PFSK-1 (cell line): ENCODE results near the gene SLC8A3.

ENCODE experiments used
- FOXP2 ChIP-seq: optimal IDR thresholded peaks from 2 replicates; pipeline ENCODE3; 2011; ENCODE audit warnings: borderline replicate concordance, control low read depth, inconsistent platforms; ENCODE audit not compliant: insufficient read depth; ENCODE audit errors: extremely low read length, extremely low read depth
- POLR2AphosphoS5 ChIP-seq: IDR thresholded peaks from 2 replicates; pipeline ENCODE4 v1.6.1; 2012; ENCODE audit warnings: low read depth, mild to moderate bottlenecking, control low read depth, low read length, moderate library complexity
- REST ChIP-seq, 2 experiments: IDR thresholded peaks; 2 replicates each; pipeline versions ENCODE4 v1.6.1 to v1.8.0; 2011 to 2012; ENCODE audit warnings: low read depth in 2 of 2, low read length in 2 of 2, control low read depth in 1 of 2, inconsistent platforms in 1 of 2, mild to moderate bottlenecking in 1 of 2, moderate library complexity in 1 of 2; ENCODE audit not compliant: insufficient read depth in 1 of 2
- SIN3A ChIP-seq: IDR thresholded peaks from 2 replicates; pipeline ENCODE4 v1.6.1; 2012; ENCODE audit warnings: mild to moderate bottlenecking, low read length, moderate library complexity, borderline replicate concordance; ENCODE audit not compliant: insufficient read depth
- TAF1 ChIP-seq: IDR thresholded peaks from 2 replicates; pipeline ENCODE4 v1.6.1; 2012; ENCODE audit warnings: low read length, control low read depth, borderline replicate concordance; ENCODE audit not compliant: insufficient read depth

The SLC8A3 gene

GRCh38 chr14:70002589-70003346 lies 186.0 kb downstream of the SLC8A3 start:
- TF ChIP-seq REST (IDR thresholded peaks at IDR 0.05; ENCODE audit: insufficient read depth in 1 of 2, low read depth in 2 of 2, low read length in 2 of 2) (no peak), SIN3A (no peak), FOXP2 (no peak), POLR2AphosphoS5 (no peak), TAF1 (no peak)

GRCh38 chr14:70000601-70001000 lies 188.2 kb downstream of the SLC8A3 start:
- TF ChIP-seq TAF1 (no peak), POLR2AphosphoS5 (no peak), REST (IDR thresholded peaks at IDR 0.05; ENCODE audit: insufficient read depth in 1 of 2, low read depth in 2 of 2, low read length in 2 of 2) (no peak), SIN3A (no peak), FOXP2 (no peak)

GRCh38 chr14:69999261-69999674 lies 189.5 kb downstream of the SLC8A3 start:
- TF ChIP-seq POLR2AphosphoS5: no peak
- peak; percentile 22; the same call in 1 of the 2 replicates for TF ChIP-seq SIN3A
- no peak for TF ChIP-seq TAF1
- TF ChIP-seq REST (IDR thresholded peaks at IDR 0.05; ENCODE audit: insufficient read depth in 1 of 2, low read depth in 2 of 2, low read length in 2 of 2): 0 out of 4 replicates have a peak, but pooled peaks of 1 of the 2 experiments have one; percentile 13
- peak; percentile 56 for TF ChIP-seq FOXP2

GRCh38 chr14:69997849-69998248 lies 190.9 kb downstream of the SLC8A3 start:
- TF ChIP-seq SIN3A: no peak
- no peak for TF ChIP-seq POLR2AphosphoS5
- TF ChIP-seq TAF1: no peak
- TF ChIP-seq REST (IDR thresholded peaks at IDR 0.05; ENCODE audit: insufficient read depth in 1 of 2, low read depth in 2 of 2, low read length in 2 of 2): no peak
- TF ChIP-seq FOXP2: no peak
